ENCODE measurements around the gene TOM1. TPM values are rescaled to one million over a fixed set of nuclear protein-coding genes. Genes with fewer than 3 reads are reported as not detected.
"Not testable (repeated sequence)": the region's sequence is repeated elsewhere in the genome, so short reads cannot be mapped to it uniquely, and the experiment has no call there.

TOM1 gene
- total RNA-seq, 2 experiments from 2014 or later, result 30.0 to 37.8 TPM

GRCh38 chr22:35386670-35387288, 87.1 kb downstream of the TOM1 start:
- ChIA-PET POLR2A (interaction anchor here (0.5 kb wide), 1 partner anchor 10 kb away, joined by 3 read pairs; no protein-coding TSS in a partner anchor), CTCF (no interaction called here)
- H3K27me3 Mint-ChIP-seq, result peaks cover 15% of the 10 kb centered on the region
- H3K9me3 Mint-ChIP-seq, result no peaks in the 10 kb centered on the region
- DNase-seq, result no peak
- H3K4me1 Mint-ChIP-seq, result no peaks in the 10 kb centered on the region
- H3K36me3 Mint-ChIP-seq (ENCODE audit: low read depth), result no peaks in the 10 kb centered on the region
- no peak overlapping the region for H3K4me3 Mint-ChIP-seq
- no peak overlapping the region for H3K27ac Mint-ChIP-seq

- Mint-ChIP-seq H3K36me3 (ENCODE audit: low read depth) (no peaks in the 10 kb centered on the region), H3K27ac (no peak overlapping the region), H3K4me1 (no peaks in the 10 kb centered on the region), H3K4me3 (no peak overlapping the region), H3K9me3 (no peaks in the 10 kb centered on the region), H3K27me3 (peaks cover 2% of the 10 kb centered on the region)
- CTCF ChIA-PET, result interaction anchor here (0.7 to 0.8 kb wide), 2 partner anchors 26 to 559 kb away, joined by 4 to 5 read pairs; no protein-coding TSS in a partner anchor
- POLR2A ChIA-PET, result no interaction called here
- DNase-seq, result no peak
Measured at GRCh38 chr22:35390933-35391332, 91.2 kb downstream of the TOM1 start.

GRCh38 chr22:35392357-35392756, 92.7 kb downstream of the TOM1 start:
- Mint-ChIP-seq H3K9me3 (no peaks in the 10 kb centered on the region), H3K4me1 (no peaks in the 10 kb centered on the region), H3K36me3 (ENCODE audit: low read depth) (no peaks in the 10 kb centered on the region), H3K27me3 (no peaks in the 10 kb centered on the region), H3K4me3 (no peak overlapping the region), H3K27ac (no peak overlapping the region)
- POLR2A ChIA-PET, result no interaction called here
- no peak for DNase-seq
- CTCF ChIA-PET, result interaction anchor here (0.6 to 0.8 kb wide), 6 partner anchors 19 to 218 kb away, joined by 3 to 5 read pairs (median 4); no protein-coding TSS in a partner anchor

GRCh38 chr22:35393116-35394010, 93.7 kb downstream of the TOM1 start:
- H3K4me1 Mint-ChIP-seq, result no peaks in the 10 kb centered on the region

GRCh38 chr22:35394011-35394312, 94.3 kb downstream of the TOM1 start:
- ChIA-PET CTCF (interaction anchor here (0.7 kb wide), 1 partner anchor 72 kb away, joined by 4 read pairs; no protein-coding TSS in a partner anchor), POLR2A (no interaction called here)
- peaks cover 2% of the 10 kb centered on the region for H3K9me3 Mint-ChIP-seq
- DNase-seq, result no peak
- H3K27me3 Mint-ChIP-seq, result no peaks in the 10 kb centered on the region
- H3K36me3 Mint-ChIP-seq (ENCODE audit: low read depth), result no peaks in the 10 kb centered on the region
- no peak overlapping the region for H3K4me3 Mint-ChIP-seq
- H3K27ac Mint-ChIP-seq, result no peak overlapping the region
- H3K4me1 Mint-ChIP-seq, result peaks cover 3% of the 10 kb centered on the region

More at GRCh38 chr22:35393116-35394010, 93.7 kb downstream of the TOM1 start:
- H3K9me3 Mint-ChIP-seq, result no peaks in the 10 kb centered on the region
- POLR2A ChIA-PET, result no interaction called here
- H3K27me3 Mint-ChIP-seq, result no peaks in the 10 kb centered on the region
- CTCF ChIA-PET, result interaction anchor here (0.6 to 0.7 kb wide), 2 partner anchors 158 to 488 kb away, joined by 3 to 4 read pairs; no protein-coding TSS in a partner anchor
- DNase-seq, result no peak
- no peak overlapping the region for H3K27ac Mint-ChIP-seq
- H3K36me3 Mint-ChIP-seq (ENCODE audit: low read depth), result no peaks in the 10 kb centered on the region
- no peak overlapping the region for H3K4me3 Mint-ChIP-seq

- H3K27me3 Mint-ChIP-seq, result no peaks in the 10 kb centered on the region
- no peak overlapping the region for H3K27ac Mint-ChIP-seq
- H3K4me1 Mint-ChIP-seq, result peaks cover 9% of the 10 kb centered on the region
- no peak overlapping the region for H3K4me3 Mint-ChIP-seq
- ChIA-PET CTCF (interaction anchor here (0.7 kb wide), 1 partner anchor 73 kb away, joined by 4 read pairs; no protein-coding TSS in a partner anchor), POLR2A (no interaction called here)
- H3K36me3 Mint-ChIP-seq (ENCODE audit: low read depth), result peaks cover 3% of the 10 kb centered on the region
- DNase-seq, result no peak
- peaks cover 2% of the 10 kb centered on the region for H3K9me3 Mint-ChIP-seq
Measured at GRCh38 chr22:35394810-35395563, 95.3 kb downstream of the TOM1 start.

GRCh38 chr22:35396622-35397021, 96.9 kb downstream of the TOM1 start:
- H3K4me1 Mint-ChIP-seq, result peaks cover 19% of the 10 kb centered on the region
- POLR2A ChIA-PET, H3K9me3 Mint-ChIP-seq, H3K4me3 Mint-ChIP-seq, DNase-seq, H3K27me3 Mint-ChIP-seq, H3K27ac Mint-ChIP-seq: not testable (repeated sequence)
- peaks cover 14% of the 10 kb centered on the region for H3K36me3 Mint-ChIP-seq (ENCODE audit: low read depth)
- CTCF ChIA-PET, result interaction anchor here (0.6 kb wide), 1 partner anchor 24 kb away, joined by 3 read pairs; no protein-coding TSS in a partner anchor

- Mint-ChIP-seq H3K36me3 (ENCODE audit: low read depth) (peaks cover 20% of the 10 kb centered on the region), H3K27me3 (no peaks in the 10 kb centered on the region), H3K27ac (no peak overlapping the region), H3K9me3 (peaks cover 2% of the 10 kb centered on the region), H3K4me3 (no peak overlapping the region), H3K4me1 (peaks cover 26% of the 10 kb centered on the region)
- POLR2A ChIA-PET, result no interaction called here
- no peak for DNase-seq
- CTCF ChIA-PET, result interaction anchor here (0.6 to 1.0 kb wide), 2 partner anchors 20 to 363 kb away, joined by 3 read pairs; no protein-coding TSS in a partner anchor
Measured at GRCh38 chr22:35397095-35397904, 97.6 kb downstream of the TOM1 start.

Small RNAs within 50 kb of the gene (microRNA-seq; reads per million reads assigned to microRNA genes)
- gene MIR3909 (ENCODE audit: borderline microRNAs expressed, borderline replicate concordance) (5.5 reads per million, percentile 28 among the genes with 10 or more reads in this experiment), gene MIR6069 (ENCODE audit: borderline microRNAs expressed, borderline replicate concordance) (not detected)

Other genes starting within 250 kb of the TOM1 start
- not detected for gene ISX, start 233.7 kb upstream of the TOM1 start, total RNA-seq
- gene HMGXB4, start 42.4 kb upstream of the TOM1 start, total RNA-seq, result 10 to 100 TPM; 32.2 to 35.5 TPM
- under 1 TPM; 0.31 to 0.32 TPM for gene HMOX1, start 81.2 kb downstream of the TOM1 start, total RNA-seq
- gene MCM5, start 100.2 kb downstream of the TOM1 start, total RNA-seq, result 100 to 1,000 TPM; 208 to 233 TPM
- gene RASD2, start 240.9 kb downstream of the TOM1 start, total RNA-seq, result not detected